Gastroesophageal sphincter (tissue), 3 donors: ENCODE measurements around the gene ZHX3.

Experiments used
- EP300 ChIP-seq: sonication (generic); formaldehyde crosslinking; IDR thresholded peaks from one replicate; pipeline ENCODE4 v1.6.1; 2017; ENCODE audit warnings: antibody characterized with exemption, mild to moderate bottlenecking
- POLR2AphosphoS5 ChIP-seq: sonication (generic); formaldehyde crosslinking; IDR thresholded peaks from one replicate; pipeline ENCODE4 v1.6.1; 2017; ENCODE audit warnings: antibody characterized with exemption
- TF ChIP-seq, protein P1 (sequence below), 4 experiments: fragments of 200-600 bp in 2 of 4; fragments of 450-650 bp in 2 of 4; sonication (generic) in 1 of 4; IDR thresholded peaks; one replicate each; pipeline ENCODE4 v1.5.1; 2017 to 2019; ENCODE audit warnings: antibody characterized with exemption in 4 of 4, mild to moderate bottlenecking in 2 of 4, moderate library complexity in 2 of 4

- TF ChIP-seq, protein P1, sequence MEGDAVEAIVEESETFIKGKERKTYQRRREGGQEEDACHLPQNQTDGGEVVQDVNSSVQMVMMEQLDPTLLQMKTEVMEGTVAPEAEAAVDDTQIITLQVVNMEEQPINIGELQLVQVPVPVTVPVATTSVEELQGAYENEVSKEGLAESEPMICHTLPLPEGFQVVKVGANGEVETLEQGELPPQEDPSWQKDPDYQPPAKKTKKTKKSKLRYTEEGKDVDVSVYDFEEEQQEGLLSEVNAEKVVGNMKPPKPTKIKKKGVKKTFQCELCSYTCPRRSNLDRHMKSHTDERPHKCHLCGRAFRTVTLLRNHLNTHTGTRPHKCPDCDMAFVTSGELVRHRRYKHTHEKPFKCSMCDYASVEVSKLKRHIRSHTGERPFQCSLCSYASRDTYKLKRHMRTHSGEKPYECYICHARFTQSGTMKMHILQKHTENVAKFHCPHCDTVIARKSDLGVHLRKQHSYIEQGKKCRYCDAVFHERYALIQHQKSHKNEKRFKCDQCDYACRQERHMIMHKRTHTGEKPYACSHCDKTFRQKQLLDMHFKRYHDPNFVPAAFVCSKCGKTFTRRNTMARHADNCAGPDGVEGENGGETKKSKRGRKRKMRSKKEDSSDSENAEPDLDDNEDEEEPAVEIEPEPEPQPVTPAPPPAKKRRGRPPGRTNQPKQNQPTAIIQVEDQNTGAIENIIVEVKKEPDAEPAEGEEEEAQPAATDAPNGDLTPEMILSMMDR (IDR thresholded peaks at IDR 0.05), result no peak
- no peak for TF ChIP-seq POLR2AphosphoS5
- no peak for TF ChIP-seq EP300
Observed at GRCh38 chr20:41273445-41273844, 44.1 kb downstream of the ZHX3 start.
